Left ventricle myocardium superior (tissue), 1 donor: ENCODE measurements around the gene NRL. TPM values are rescaled to one million over a fixed set of nuclear protein-coding genes. Genes with fewer than 3 reads are reported as not detected.
"Not testable (repeated sequence)": the region's sequence is repeated elsewhere in the genome, so short reads cannot be mapped to it uniquely, and the experiment has no call there.

ENCODE experiments used
- ATAC-seq: fragments of 200-7000 bp; cut with Tn5 transposase; one replicate; pipeline ENCODE4 v1.9.1; 2020; ENCODE audit warnings: mild to moderate bottlenecking, moderate library complexity
- DNase-seq: peaks from one replicate; pipeline ENCODE4 v3.0.0-alpha.2; 2020
- intact Hi-C: fragments of 100-400 bp; cut with micrococcal nuclease; formaldehyde crosslinking; loops from one replicate; pipeline ENCODE4 v1.11.0; 2022
- total RNA-seq: library from RNA; stranded (reverse); fragmentation: NEBNext Ultra II Directional; extraction: Animal tissue kit (Norgen Biotek cat#: 25700); gene quantifications from one replicate; pipeline ENCODE4 v1.2.1, GENCODE V29; 2021
- donor health status: DM: no; HTN: yes; CAD: no; lungs with severe emphysema.

The NRL gene
- total RNA-seq, 1 donor from 2014 or later, result 0.77 TPM

DNA sequence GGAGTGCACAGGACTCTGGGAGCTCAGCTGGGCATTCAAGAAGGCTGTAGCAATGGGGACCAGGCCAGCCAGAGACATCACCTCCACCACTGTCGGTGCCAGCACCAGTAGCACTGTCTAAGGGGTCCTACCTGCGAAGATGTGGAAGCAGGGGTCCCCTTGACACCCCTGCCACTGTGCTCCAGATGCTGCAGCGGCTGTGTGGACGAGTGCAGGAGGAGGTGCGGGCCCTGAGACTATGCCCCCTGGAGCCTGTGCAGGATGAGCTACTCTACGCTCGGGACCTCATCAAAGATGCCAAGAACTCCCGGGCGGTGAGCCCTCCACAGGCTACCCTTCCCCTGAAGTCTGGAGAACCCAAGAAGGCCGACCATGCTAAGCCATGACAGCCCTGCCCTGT, 54.3 kb downstream of the NRL start:
- intact Hi-C loops, result no loop called here
- ATAC-seq (no peak), DNase-seq (no peak)

DNA sequence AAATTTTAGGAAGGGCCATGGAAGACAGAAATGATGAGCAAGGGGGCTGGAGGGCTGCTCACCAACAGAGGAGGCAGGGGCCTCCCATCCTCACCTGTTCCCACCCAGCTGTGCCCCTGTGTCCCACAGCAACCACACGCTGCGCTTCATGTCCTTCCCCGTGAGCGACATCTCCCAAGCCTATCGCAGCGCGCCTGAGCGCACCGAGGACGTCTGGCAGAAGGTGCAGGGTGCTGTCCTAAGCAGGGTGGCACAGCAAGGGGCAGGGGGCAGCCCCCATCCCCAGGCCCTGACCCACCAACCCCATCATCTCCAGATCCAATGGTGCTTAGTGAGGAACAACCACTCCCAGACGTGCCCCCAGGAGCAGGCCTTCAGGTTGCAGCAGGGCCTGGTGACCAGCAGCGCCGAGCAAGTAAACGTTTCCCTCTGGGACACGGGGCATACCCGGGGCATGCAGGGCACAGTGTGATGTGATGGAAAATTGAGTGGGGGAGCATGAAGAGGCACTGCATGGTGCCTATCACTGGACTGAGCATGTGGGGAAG, 54.8 kb downstream of the NRL start:
- intact Hi-C loops, result loop anchor here (2.0 kb wide), 1 partner anchor 49 kb away; no protein-coding TSS in a partner anchor
- DNase-seq, result no peak
- ATAC-seq, result no peak

DNA sequence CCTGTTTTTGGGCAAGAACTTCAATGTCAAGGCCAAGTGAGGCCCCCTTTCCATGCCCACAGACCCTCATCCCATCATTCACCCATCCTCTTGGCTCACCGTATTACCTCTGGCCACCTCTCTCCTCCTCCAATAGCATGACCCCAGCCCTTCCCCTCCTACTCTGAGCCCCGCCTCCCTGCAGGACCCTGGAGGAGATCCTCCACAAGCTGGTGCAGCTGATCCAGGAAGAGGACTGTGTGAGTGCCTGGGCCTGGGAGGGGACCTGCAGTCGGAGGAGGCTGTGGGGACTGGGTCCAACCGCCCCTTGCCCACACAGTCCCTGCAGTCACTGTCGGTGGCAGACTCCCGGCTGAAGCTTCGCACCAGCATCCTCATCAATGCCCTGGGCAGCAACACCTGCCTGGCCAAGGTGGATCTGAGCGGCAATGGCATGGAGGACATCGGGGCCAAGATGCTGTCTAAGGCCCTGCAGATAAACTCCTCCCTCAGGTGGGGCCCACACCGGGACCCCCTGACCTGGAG, 55.7 kb downstream of the NRL start:
- DNase-seq (no peak), ATAC-seq (no peak)
- intact Hi-C loops, result loop anchor here (2.0 kb wide), 1 partner anchor 50 kb away; no protein-coding TSS in a partner anchor

DNA sequence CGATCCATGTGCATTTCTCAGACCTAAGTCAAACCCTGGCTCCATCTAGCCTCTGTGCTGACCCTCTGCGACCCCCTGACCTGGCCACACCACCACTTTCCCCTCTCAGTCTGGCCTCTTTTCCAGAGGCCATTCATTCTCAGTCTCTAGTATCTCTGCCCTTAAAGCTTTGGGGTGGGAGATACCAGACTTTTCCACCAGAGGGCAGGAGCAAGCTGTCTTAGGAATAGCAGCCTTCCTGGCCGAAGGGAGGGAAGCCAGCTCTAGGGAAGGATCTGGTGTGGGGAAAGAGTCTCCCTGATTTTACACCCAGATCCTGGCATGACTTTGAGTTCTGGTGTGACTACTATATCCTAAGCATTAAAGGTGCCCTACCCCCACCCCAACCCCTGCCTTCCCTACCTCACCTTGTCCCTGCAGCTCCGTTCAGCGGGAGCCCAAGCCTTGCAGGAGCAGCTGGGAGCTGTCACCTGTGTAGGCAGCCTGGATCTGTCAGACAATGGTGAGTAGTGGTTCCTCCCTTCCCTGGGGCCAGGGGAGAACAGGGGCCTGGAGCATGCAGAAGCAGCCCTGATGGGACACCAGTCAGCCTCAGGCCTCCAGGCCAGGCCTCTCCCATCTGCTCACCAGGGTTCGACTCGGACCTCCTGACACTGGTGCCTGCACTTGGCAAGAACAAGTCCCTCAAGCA, 56.3 kb downstream of the NRL start:
- ATAC-seq (peak; percentile 86), DNase-seq (peak; percentile 58)
- intact Hi-C loops, result loop anchor here (2.0 kb wide), 1 partner anchor 50 kb away; no protein-coding TSS in a partner anchor

DNA sequence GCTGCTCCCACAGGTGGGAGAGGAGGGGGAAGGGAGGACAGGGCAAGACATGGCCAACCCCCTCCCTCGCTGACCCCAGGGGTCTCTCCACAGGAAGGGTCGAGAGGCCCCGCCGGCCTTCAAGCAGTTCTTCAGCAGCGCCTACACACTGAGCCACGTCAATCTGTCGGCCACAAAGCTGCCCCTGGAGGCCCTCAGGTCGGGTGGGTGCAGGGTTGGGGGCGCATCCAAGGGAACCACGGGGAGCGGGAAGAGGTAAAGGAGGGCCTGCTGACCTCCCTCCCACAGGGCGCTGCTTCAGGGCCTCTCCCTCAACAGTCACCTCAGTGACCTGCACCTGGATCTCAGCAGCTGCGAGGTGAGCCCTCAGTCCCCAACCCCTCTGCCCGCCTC, 56.9 kb downstream of the NRL start:
- DNase-seq (no peak), ATAC-seq (no peak)
- intact Hi-C loops, result loop anchor here (2.0 kb wide), 1 partner anchor 51 kb away; no protein-coding TSS in a partner anchor

DNA sequence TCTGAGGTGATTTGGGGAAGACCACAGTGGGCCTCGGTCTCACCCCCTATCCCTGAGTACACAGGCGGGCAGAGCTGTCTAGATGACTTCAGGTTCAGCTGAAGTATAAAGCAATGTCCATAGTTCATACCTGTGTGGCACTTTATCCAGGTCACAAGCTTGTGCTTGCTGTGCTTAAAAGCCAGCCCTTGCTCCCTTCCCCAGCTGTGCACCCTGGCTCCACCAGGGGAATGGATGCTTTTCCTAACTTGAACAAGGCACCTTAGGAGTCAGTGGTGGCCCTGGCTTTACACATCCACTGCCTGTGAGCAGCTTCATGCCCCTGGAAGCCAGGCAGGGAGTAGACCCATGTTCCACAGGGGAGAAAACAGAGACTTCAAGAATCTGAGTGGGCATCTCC, 57.5 kb downstream of the NRL start:
- intact Hi-C loops, result no loop called here
- ATAC-seq (no peak), DNase-seq (no peak)

DNA sequence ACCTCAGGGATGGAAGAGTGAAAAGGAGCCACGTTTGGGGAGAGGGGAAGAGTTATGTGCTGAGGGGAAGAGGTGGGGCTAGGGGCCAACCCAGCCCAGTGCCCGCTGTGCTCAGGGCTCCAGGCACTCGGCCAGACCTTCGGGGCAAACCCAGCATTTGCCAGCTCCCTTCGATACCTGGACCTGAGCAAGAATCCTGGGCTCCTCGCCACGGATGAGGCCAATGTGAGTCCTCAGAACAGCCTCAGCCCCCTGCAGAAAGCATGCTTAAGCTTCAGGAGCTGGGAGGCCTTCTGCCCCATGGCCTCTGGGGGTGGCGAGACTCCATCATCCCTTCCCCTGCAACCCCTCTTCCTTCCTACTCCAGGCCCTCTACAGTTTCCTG, 58.0 kb downstream of the NRL start:
- ATAC-seq (no peak), DNase-seq (no peak)
- intact Hi-C loops, result no loop called here

DNA sequence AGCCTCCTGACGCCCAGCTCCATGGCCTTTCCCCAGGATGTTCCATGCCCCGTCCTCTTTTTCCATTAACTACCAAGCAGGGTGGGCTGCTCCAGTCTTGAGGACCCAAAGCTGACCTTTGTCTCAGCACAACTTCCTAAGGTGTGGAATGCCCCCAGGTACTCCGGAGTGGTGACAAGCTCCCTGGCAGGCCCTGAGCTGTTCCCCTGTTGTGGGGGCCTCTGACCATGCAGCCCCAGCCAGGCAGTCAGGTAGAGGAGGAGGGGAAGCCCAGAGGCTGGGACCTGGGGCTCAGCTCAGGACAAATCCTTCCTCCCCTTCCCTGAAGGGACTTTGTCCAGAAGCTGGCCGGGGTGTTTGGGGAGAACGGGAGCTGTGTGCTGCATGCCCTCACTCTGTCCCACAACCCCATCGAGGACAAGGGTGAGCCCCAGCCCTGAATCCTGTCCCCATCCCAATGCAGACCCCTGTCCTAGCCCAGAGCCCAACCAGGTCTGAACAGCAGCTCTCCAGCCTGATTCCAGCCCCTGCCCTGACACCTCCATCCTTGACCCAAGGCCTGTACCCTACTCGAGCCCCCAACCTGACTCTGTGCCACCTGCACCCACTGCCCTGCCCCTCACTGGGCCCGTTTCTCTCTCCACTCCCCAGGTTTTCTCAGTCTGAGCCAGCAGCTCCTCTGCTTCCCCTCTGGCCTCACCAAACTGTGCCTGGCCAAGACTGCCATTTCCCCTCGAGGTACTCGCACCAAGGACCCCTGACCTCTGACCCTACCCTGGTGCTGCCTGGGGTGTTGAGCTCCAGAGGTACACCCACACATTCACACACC, 58.6 kb downstream of the NRL start:
- intact Hi-C loops, result no loop called here
- no peak for DNase-seq
- no peak for ATAC-seq

DNA sequence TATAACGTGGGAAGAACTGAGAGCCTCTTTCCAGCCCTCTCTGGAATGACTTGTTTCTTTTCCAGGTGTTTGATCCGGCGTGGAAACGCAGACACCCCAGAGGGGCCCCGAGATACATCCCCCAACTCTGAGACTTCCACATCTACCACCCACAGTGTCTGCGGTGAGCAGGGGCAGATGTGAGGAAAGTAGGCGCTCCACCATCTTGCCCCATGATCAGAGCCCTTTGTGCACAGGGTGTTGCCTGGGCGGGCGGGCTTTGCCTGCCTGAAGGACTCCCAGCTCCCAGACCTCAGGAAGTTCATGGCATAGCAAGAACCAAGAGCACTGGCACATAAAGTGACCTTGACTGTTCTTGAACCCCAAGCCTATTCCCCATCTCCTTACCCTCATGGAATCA, 60.1 kb downstream of the NRL start:
- intact Hi-C loops, result no loop called here
- DNase-seq (no peak), ATAC-seq (no peak)

DNA sequence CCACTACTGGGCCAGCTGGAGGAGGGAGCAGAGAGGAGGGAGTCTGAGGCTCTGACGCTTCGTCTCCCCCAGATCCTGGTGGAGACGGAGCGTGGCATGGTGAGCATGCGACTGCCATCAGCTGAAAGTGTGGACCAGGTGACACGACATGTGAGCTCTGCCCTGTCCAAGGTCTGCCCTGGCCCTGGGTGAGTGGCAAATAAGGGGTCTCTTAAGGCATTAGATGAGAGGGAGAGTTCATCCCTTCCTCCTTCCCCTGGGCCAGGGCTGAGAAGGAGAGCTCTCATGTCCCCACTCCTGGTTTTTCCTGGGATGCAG, 60.5 kb downstream of the NRL start:
- DNase-seq, result no peak
- ATAC-seq, result no peak
- intact Hi-C loops, result no loop called here

DNA sequence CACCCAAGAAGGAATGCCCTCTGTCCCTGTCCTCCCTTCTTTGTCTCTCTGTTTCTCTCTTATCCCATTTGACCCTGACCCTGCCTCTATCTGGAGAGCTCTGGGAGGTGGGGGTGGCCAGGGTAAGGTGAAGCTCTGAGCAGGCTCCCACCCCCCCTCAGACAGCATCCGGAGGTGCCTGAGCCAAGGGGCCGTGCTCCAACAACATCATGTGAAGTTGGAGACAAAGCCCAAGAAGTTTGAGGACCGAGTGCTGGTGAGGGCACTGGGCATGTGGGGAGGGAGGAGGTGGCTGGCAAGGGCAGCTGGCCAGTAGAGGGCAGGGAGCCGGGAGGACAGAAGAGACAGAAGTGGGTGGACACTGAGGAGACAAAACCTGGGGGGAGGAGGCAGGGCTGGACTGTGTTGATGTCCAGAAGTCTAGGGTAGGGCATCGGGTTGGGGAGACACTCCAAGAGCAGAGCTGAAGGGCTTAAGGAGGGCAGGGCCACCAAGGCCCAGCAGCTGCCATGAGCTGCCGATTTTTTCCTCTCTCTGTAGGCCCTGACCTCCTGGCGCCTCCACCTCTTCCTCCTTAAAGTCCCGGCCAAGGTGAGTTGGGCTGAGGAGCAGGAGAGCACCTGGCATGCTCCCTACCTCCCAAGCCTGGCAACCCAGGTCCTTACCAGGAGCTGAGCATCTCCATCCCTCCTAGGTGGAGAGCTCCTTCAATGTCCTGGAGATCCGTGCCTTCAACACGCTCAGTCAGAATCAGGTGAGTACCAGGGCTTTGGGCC, 61.0 kb downstream of the NRL start:
- intact Hi-C loops, result no loop called here
- DNase-seq (no peak), ATAC-seq (no peak)

DNA sequence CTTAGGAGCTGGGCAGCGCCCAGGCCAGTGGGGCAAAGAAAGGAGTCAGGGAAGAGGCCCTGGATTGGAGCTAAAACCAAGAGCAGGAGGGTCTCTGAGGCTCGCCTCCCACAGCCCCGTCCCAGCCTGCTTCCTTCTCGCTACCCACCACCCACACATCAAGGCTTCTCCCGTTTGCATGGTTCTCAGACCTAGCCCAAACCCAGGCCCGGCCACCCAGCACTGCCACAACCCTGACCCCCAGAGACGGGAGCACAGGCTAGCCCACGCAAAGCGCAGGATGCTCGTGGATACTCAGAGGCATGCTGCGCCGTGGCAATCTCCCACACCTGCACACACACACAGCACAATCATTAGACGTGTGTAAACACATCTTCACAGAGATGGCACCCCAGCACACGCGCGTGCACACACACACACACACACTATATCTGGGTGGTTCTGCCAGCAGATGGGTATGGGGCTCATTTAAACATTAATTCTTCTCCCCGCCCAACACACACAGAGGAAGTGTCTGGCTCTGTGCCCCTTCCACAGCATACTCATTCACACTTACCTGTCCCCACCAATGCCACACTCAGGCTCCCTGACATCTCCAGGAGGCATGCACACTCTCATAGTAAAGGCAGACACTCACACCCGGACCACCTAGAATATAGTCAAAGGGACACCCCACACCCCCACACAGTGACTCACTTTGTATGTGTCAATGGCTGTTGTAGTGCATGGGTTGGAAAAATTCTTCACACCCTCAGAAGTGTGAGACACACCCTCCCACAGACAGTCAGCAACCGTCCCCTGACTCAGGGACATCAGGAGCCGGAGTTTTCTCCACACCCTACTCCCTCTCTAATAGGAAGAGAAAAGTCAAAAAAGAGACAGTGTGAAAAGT, 61.8 kb downstream of the NRL start:
- intact Hi-C loops, result no loop called here
- no peak for ATAC-seq
- no peak for DNase-seq

DNA sequence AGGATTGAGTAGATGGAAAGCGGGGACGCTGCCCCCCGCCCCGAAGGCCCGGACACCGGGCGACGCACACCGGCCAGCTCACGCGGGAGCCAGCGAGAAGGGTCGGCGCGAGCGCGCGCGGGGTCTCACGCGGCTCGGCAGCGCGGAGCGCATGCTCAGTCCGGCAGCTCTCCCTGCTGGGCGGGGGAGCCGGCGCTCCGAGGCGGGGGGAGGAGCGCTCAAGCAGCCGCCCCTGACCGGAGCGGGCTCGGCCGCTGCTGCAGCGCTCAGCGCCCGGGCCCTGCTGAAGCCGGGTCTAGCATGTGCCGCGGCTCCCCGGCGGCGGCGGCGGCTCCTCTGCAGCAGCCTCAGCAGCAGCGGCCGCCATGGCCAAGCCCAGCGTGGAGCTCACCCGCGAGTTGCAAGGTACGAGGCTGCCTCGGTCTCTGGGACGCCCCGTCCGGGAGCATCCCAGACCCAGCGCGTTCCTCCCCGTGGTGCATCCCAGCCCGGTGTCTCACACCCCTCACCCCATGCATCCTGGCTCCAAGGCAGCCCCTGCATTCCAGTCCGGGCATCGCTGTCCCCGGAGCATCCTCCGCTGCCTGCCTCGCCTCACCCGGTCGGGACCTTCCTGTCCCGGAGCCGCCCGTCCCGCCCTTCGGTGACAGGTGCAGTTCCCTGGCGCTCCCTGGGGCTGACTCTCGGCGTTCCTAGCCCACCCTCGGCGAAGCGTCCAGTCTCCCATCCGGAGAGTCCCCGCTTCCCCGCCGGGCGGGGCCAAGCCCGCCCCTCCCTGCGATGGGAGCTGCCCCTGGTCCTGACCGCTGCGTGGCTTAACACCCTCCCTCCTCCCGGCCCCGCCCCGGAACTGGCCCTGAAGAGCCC, 62.7 kb downstream of the NRL start, which contains the start of gene CARMIL3:
Gene CARMIL3 (plus strand): TSS at position 221 of the 867 bp plus-strand sequence. CDS start 145 bp downstream, at position 366.
- ATAC-seq, result peak; percentile 96
- DNase-seq, result peak; percentile 84
- intact Hi-C loops, result no loop called here

DNA sequence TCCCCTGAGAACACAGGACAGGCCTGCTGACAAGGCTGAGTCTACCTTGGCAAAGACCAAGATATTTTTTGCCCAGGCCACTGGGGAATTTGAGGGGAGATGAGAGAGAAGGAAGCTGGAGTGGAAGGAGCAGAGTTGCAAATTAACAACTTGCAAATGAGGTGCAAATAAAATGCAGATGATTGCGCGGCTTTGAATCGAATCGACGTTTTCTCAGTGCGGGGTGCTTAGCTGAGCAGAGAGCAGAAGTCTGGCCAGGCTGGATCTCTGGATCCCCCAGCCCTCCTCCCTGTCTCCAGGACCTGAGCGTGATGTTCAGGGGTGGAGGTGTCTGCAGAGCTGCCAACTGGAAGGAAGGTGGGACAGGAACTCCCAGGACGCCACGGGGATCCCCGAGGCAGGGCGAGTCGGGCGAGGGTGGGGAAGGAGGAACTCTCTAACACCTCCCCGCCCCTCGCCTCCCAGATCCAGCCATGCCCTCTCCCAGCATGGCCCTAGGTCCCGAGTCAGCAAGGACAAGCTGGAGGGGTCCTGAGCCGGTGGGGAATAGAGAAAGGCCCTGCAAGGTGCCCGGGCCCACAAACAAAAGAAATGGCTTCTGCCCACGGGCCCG, 63.5 kb downstream of the NRL start:
- DNase-seq, result no peak
- intact Hi-C loops, result no loop called here
- peak; percentile 26 for ATAC-seq

DNA sequence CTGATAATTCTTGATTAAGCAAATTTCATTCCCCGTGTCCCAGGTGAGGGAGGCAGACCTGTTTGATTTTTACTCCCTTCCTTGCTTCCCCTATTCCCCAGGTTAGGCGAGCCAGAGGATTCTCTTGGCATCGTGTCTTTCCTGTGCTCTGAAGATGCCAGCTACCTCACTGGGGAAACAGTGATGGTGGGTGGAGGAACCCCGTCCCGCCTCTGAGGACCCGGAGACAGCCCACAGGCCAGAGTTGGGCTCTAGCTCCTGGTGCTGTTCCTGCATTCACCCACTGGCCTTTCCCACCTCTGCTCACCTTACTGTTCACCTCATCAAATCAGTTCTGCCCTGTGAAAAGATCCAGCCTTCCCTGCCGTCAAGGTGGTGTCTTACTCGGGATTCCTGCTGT, 64.0 kb downstream of the NRL start:
- DNase-seq, ATAC-seq, intact Hi-C loops: not testable (repeated sequence)

DNA sequence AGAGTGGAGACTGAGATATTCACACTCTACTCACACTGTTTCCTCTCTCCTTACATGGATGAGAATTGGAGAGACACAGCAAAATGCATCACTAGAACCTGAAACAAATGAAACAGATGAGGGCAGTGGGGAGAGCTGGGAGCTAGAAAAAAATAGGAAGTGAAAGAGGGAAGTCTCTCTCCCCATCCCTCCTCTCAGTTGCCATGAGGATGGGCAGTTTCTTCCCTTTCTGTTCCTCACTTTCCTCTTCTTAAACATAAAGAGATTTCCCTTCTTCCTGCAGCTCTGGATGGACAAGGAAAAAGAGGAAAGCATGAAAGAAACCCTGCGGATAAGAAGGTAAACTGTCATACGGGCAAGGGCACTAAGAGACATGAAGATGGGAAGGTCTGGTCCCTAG, 65.7 kb downstream of the NRL start:
- DNase-seq, intact Hi-C loops, ATAC-seq: not testable (repeated sequence)

DNA sequence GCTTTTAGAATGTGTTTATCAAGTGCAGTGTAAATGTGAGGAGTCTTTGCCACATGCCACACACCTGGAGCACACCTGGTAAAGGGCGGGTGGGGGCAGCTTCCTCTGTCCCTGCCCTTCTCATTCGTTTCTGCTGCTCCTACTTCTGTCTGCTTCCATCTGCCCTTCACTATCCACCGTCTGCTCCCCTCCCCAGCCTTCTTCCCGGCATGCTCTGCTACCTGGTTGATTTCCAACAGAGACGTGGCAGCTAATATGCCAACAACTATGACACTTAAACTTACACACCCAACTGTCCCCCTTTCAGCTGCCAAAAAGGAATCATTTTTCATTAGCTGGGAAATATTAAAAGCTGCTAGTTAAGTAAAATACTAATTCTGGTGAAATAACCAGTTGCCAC, 72.0 kb downstream of the NRL start:
- DNase-seq, result no peak
- intact Hi-C loops, result no loop called here
- no peak for ATAC-seq
